HL-60/S4 treated with retinoic acid at 250 ng/mL for 4 days and 3 days (cell line): Measurements from ENCODE around the gene OSBP.
"Not testable (repeated sequence)": the region's sequence is repeated elsewhere in the genome, so short reads cannot be mapped to it uniquely, and the experiment has no call there.

ENCODE experiments used
- in situ Hi-C: fragments of 300-500 bp; cut with MboI; formaldehyde crosslinking; loops from 2 replicates; pipeline ENCODE4 v1.7.0; 2022; ENCODE audit warnings: low sequenced_read_pairs

The OSBP gene

DNA sequence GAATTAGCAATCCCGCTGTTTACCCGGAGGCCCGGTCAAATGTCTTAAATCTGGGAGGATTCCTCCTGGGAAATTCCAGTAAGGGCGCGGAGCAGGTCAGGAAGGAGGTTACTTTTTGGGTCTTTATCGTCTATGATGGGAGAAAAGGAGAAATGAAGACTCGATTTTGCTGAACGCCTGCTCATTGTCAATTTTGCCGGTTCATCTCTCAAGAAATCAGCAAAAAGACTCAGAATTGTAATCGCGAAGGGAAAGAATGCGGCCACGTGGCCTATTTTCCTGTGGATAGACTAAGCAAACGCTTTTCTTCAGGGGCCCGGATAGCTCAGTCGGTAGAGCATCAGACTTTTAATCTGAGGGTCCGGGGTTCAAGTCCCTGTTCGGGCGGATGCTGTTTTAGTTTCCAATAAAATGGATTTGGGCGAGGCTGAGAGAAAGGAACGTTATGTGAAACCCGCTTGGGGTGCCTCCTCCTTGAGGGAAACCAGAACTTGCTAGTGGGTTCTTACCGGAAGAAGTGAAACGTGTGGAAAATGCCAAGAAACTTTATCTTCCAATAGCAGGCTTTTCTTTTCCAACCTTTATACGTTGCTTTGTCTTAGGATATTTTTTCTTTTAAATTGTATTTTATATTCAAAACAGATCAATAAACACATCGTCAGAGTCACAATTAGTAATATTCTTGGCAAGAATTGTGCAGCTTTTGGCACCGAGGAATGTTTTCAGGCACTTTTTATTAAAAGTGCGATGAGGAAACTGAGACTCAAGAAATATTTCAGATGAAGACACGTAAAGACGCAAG is 59.3 kb downstream of the OSBP start:
- in situ Hi-C loops, result loop anchor here (25.0 kb wide), 1 partner anchor 231 kb away; no protein-coding TSS in a partner anchor

DNA sequence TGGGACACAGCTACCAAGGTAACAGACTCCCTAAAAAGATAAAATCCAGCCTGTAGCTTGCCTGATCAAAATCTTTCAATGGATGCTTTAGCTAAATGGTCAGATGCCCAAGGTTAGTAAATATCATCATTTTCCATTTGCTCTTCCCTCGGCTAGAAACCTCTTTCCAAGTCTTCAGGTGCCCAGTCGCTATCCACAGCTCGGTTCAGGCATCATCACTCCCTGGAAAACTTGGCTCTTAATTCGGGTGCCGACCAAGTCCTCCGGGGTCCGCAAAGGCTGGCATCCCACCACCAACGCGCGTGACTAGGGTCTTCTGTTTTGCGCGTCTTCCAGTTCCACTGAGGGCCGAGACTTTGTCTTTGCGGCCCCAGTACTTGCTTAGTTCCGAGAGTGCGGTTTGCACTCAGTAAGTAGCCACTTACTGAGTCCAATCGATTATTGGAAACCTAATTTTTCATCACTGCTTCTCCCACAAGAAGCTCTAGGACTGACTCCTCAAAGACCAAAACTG is 59.9 kb downstream of the OSBP start:
- in situ Hi-C loops, result loop anchor here (25.0 kb wide), 1 partner anchor 232 kb away; no protein-coding TSS in a partner anchor

DNA sequence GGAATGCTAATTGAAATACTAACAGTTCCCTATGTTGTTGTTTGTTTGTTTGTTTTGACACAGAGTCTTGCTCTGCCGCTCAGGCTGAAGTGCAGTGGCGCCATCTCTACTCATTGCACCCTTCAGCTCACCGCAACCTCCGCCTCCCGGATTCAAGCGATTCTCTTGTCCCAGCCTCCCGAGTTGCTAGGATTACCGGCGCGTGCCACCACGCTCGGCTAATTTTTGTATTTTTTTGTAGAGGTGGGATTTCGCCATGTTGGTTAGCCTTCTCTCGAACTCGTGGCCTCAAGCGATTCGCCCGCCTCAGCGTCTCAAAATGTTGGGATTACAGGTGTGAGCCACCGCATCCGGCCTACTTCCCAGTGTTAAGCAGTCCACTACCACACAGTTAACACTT is 62.3 kb downstream of the OSBP start:
- in situ Hi-C loops, result loop anchor here (25.0 kb wide), 1 partner anchor 234 kb away; no protein-coding TSS in a partner anchor

DNA sequence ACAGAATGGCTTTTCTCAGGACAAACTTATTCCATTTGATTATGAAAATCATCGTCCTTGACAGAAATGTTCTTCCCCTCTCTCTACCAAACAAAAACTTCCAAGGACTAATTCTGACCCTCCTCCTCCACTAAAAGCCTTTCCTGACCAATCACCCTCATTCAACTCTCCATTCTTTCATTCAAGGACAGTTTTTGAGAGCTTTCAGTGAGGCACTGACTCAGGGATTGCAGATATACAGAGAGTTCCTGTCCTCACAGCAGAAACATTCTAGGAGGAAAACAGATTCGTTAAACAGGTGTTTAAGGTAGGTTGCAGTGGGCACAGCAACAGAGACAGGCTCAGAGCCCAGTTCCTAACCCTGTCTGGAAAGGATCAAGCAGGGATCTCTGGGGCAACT is 62.7 kb downstream of the OSBP start:
- in situ Hi-C loops, result loop anchor here (25.0 kb wide), 1 partner anchor 234 kb away; no protein-coding TSS in a partner anchor

DNA sequence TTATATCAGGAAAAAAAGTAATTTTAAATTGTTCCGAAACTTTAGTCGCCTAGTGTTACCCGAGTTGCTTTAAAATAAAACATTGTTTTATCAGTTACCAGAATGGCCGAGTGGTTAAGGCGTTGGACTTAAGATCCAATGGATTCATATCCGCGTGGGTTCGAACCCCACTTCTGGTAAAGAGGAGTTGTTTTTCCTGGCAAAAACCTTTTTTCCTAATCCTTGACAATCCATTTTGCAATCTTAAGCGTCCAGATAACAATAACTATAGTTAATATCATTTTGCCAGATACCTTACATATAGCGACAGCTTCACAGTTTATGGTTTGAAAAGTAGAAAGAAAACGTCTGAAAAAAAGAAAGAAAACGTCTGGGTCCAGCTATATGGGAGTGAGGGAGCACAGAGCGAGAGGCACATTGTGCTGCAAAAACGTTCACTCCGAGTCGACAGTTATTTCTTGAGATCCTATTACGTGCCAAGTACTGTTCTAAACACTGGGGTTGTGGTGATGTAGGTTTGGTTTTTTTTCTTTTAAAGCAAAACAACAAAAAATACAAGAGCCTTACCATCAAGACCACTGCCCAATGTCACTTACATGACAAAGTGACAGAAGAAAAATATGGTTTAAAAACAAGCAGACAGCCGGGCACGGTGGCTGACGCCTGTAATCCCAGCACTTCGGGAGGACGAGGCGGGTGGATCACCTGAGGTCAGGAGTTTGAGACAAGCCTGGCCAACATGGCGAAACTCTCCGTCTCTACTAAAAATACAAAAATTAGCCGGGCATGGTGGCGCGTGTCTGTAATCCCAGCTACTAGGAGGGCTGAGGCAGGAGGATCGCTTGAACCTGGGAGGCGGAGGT is 63.7 kb downstream of the OSBP start:
- in situ Hi-C loops, result loop anchor here (25.0 kb wide), 1 partner anchor 235 kb away; no protein-coding TSS in a partner anchor

- in situ Hi-C loops, result loop anchor here (25.0 kb wide), 1 partner anchor 236 kb away; no protein-coding TSS in a partner anchor
These were observed 64.5 kb downstream of the OSBP start for GRCh38 chr11:59550842-59551658.

GRCh38 chr11:59550368-59550841 is 65.2 kb downstream of the OSBP start:
- in situ Hi-C loops, result loop anchor here (25.0 kb wide), 1 partner anchor 237 kb away; no protein-coding TSS in a partner anchor

DNA sequence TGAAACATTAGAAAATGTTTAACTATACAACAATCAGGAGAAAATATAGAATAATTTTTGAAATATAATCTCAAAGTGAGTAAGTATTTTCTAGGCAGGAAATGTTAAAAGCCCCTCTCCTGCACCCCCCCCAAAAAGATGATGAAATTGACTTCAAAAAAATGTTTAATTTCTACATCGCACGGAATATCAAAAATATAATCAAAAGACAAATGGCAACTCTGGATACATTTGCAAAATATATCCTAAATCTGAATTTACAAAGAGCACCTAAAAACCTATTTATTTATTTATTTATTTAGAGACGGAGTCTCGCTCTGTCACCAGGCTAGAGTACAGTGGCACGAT is 67.3 kb downstream of the OSBP start:
- in situ Hi-C loops, result no loop called here

DNA sequence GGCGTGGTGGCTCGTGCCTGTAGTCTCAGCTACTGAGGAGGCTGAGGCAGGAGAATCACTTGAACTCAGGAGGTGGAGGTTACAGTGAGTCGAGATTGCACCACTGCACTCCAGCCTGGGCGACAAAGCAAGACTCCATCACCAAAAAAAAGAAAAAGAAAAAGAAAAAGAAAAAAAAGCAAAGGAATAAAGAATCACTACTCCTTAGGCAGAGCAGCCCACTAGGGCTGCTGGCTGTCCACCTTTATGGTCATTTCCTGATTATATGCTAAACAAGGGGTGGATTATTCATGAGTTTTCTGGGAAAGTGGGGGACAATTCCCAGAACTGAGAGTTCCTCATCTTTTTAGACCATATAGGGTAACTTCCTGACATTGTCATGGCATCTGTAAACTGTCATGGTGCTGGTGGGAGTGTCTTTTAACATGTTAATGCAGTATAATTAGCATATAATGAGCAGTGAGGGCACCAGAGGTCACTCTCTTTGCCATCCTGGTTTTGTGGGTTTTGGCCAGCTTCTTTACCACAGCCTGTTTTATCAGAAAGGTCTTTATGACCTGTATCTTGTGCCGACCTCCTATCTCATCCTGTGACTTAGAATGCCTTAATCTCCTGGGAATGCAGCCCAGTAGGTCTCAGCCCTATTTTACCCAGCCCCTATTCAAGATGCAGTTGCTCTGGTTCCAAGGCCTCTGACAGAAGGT is 67.8 kb downstream of the OSBP start:
- in situ Hi-C loops, result not testable (repeated sequence)

DNA sequence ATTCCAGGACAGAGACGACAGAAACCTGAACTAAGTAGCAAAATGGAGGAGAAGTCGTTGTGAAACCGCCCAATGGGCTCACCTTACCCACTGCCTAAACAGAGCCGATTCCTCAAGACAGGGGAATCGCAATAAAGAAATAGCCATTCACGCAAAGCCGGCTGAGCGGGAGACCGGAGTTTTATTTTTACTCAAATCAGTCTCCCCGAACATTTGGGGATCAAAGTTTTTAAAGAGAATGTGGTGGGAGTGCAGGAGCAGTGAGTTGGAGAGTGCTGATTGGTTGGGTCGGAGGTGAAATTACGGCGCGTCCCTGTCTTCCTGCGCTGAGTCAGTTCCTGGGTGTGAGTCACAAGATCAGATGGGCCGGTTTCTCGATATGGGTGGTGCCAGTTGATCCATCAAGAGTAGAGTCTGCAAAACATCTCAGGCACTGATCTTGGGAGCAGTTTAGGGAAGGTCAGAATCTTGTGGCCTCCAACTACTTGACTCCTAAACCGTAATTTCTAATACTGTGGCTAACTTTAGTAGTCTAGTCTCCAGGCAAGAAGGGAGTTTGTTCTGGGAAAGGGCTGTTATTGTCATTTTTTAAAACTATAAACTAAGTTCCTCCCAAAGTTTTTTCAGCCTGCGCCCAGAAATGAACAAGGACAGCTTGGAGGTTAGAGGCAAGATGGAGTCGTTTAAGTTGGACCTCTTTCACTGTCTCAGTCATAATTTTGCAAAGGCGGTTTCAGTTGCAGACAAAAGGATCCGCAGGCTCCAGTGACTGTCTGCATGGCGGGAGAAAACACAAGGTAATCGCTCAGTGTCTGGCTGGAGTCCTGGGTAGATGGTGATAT is 70.2 kb downstream of the OSBP start:
- in situ Hi-C loops, result no loop called here

- in situ Hi-C loops, result no loop called here
These were observed 70.8 kb downstream of the OSBP start for GRCh38 chr11:59544869-59545178.

GRCh38 chr11:59543713-59544112 is 71.9 kb downstream of the OSBP start:
- in situ Hi-C loops, result not testable (repeated sequence)

DNA sequence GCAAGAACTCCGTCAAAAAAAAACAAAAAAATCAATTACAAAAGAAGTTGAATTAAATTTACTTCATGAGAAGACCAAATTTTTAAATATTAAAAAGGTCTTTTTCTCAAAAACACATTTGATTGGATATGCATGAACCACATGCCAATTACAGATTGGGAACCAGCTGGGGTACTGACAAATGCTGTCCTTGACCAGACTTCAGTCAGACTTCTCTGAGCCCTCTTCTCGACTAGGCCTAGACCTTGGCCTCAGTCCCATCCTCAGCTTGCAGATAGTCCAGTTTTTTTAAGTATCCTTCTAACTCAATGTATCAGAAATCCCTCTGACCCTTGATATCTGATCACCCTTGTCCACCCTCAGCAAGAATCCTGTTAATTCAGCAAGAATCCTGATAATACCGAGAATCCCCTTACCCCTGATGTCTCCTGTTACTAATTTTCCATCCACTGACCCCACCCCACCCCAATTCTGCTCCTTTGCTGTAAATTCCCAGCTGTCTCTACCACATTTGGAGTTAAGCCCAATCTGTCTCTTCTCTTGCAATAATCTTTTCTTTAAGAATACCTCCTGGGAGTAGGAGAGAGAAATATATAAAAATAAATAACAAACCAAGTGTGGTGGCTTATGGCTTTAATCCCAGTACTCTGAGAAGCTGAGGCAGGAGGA is 73.3 kb downstream of the OSBP start:
- in situ Hi-C loops, result no loop called here

- in situ Hi-C loops, result no loop called here
These were observed 80.9 kb downstream of the OSBP start for GRCh38 chr11:59534676-59535075.

DNA sequence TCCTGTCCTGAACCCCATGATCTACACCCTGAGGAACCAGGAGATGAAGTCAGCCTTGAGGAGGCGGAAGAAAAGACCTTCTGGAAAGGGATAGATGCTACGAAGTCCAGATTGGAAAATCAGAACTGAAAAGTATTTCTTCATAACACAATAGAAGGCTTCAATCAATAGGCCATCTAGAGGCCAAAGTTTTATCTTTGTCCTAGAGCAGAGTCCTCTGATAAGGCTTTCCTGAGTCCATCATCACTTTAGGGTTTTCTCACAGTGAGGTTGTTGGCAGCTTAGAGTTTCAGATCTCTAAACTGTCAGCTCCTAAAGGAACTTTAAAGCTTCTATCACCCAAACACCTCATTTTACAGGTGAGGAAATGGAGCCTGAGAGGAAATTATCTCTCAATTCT is 83.0 kb downstream of the OSBP start:
- in situ Hi-C loops, result no loop called here

DNA sequence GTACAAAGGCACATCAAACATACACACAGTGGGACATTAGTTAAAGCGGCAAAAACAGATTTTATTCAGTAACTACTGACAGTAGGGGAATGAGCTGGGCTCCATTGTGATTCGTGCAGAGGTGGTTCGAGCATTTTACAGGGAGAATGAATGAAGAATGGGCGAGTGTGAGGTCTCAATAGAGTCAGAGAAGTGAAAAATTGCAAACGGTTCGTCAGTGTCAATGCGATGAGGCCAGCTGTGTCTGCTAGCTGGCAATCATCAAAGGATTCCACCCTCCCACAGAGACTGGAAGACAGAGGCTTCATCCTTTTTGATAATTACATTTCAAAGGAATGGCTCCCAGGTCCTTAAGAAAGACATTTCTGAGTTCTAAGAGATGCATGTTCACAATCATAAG is 86.9 kb downstream of the OSBP start:
- in situ Hi-C loops, result no loop called here
